Stimulated activated naive CD8-positive, alpha-beta T cell treated with anti-CD3 and anti-CD28 coated beads, Interleukin-15, amount 100 ng/mL, for 72 hours (primary cell): Measurements from ENCODE around the gene ITSN1.

Experiments
- ATAC-seq: fragments of 150-1000 bp; cut with Tn5 transposase; 2 replicates; pipeline ENCODE4 v1.10.0; 2021; ENCODE audit warnings: mild to moderate bottlenecking, moderate library complexity
- DNase-seq, 2 donors: peaks; one replicate each; pipeline ENCODE4 v3.0.0; 2021 to 2022
- H3K27ac Mint-ChIP-seq, 2 donors: one replicate each; pipeline ENCODE4 v1.8.0; 2022; ENCODE audit warnings: mild to moderate bottlenecking in 2 of 2, mixed read lengths in 2 of 2, moderate library complexity in 2 of 2
- H3K27me3 Mint-ChIP-seq: one replicate; pipeline ENCODE4 v1.8.0; 2022; ENCODE audit warnings: mixed read lengths
- H3K4me1 Mint-ChIP-seq: one replicate; pipeline ENCODE4 v1.8.0; 2022; ENCODE audit warnings: mild to moderate bottlenecking, mixed read lengths
- H3K4me3 Mint-ChIP-seq, 2 donors: one replicate each; pipeline ENCODE4 v1.8.0; 2022; ENCODE audit warnings: mild to moderate bottlenecking in 2 of 2, mixed read lengths in 2 of 2, moderate library complexity in 1 of 2
- H3K9me3 Mint-ChIP-seq, 2 donors: one replicate each; pipeline ENCODE4 v1.8.0; 2022; ENCODE audit warnings: mixed read lengths in 2 of 2

Gene ITSN1

GRCh38 chr21:33893917-33894316, 251.6 kb downstream of the ITSN1 start:
- Mint-ChIP-seq H3K4me3 (no peak overlapping the region), H3K9me3 (no peaks in the 10 kb centered on the region), H3K4me1 (peaks cover 12% of the 10 kb centered on the region), H3K27ac (no peak overlapping the region), H3K27me3 (no peaks in the 10 kb centered on the region)
- ATAC-seq: no peak
- no peak for DNase-seq

- Mint-ChIP-seq H3K4me3 (peak overlapping the region; percentile 77 to 85), H3K27ac (peak overlapping the region in 1 of 2 donors; percentile 94), H3K4me1 (peaks cover 12% of the 10 kb centered on the region), H3K27me3 (no peaks in the 10 kb centered on the region), H3K9me3 (no peaks in the 10 kb centered on the region)
- ATAC-seq (peak; percentile 98), DNase-seq (peak; percentile 62 to 73)
Observed at GRCh38 chr21:33894736-33895288, 252.5 kb downstream of the ITSN1 start.

- Mint-ChIP-seq H3K9me3 (no peaks in the 10 kb centered on the region), H3K4me3 (peak overlapping the region; percentile 77 to 85), H3K27me3 (no peaks in the 10 kb centered on the region), H3K4me1 (peaks cover 12% of the 10 kb centered on the region), H3K27ac (no peak overlapping the region)
- ATAC-seq (no peak), DNase-seq (no peak)
Observed at GRCh38 chr21:33895356-33895755, 253.1 kb downstream of the ITSN1 start.

- ATAC-seq (no peak), DNase-seq (no peak)
- peaks cover 16% of the 10 kb centered on the region for H3K4me1 Mint-ChIP-seq
- peak overlapping the region in 1 of 2 donors; percentile 24 for H3K27ac Mint-ChIP-seq
- no peaks in the 10 kb centered on the region for H3K27me3 Mint-ChIP-seq
- H3K9me3 Mint-ChIP-seq: no peaks in the 10 kb centered on the region
- no peak overlapping the region for H3K4me3 Mint-ChIP-seq
Observed at GRCh38 chr21:33896691-33897090, 254.4 kb downstream of the ITSN1 start.

GRCh38 chr21:33897098-33897497, 254.8 kb downstream of the ITSN1 start:
- ATAC-seq (no peak), DNase-seq (no peak)
- peaks cover 20% of the 10 kb centered on the region for H3K4me1 Mint-ChIP-seq
- no peaks in the 10 kb centered on the region for H3K27me3 Mint-ChIP-seq
- H3K9me3 Mint-ChIP-seq: no peaks in the 10 kb centered on the region
- H3K27ac Mint-ChIP-seq: peak overlapping the region in 1 of 2 donors; percentile 24
- no peak overlapping the region for H3K4me3 Mint-ChIP-seq

- H3K4me1 Mint-ChIP-seq: peaks cover 26% of the 10 kb centered on the region
- DNase-seq (no peak), ATAC-seq (no peak)
- H3K27ac Mint-ChIP-seq: no peak overlapping the region
- H3K4me3 Mint-ChIP-seq: no peak overlapping the region
- H3K9me3 Mint-ChIP-seq: no peaks in the 10 kb centered on the region
- no peaks in the 10 kb centered on the region for H3K27me3 Mint-ChIP-seq
Observed at GRCh38 chr21:33897739-33898138, 255.4 kb downstream of the ITSN1 start.

- ATAC-seq (no peak), DNase-seq (no peak)
- Mint-ChIP-seq H3K27ac (no peak overlapping the region), H3K4me1 (peaks cover 29% of the 10 kb centered on the region), H3K4me3 (no peak overlapping the region), H3K27me3 (no peaks in the 10 kb centered on the region), H3K9me3 (no peaks in the 10 kb centered on the region)
Observed at GRCh38 chr21:33898586-33898985, 256.3 kb downstream of the ITSN1 start.

GRCh38 chr21:33899199-33899598, 256.9 kb downstream of the ITSN1 start:
- no peak for DNase-seq
- no peaks in the 10 kb centered on the region for H3K9me3 Mint-ChIP-seq
- no peak overlapping the region for H3K4me3 Mint-ChIP-seq
- H3K27ac Mint-ChIP-seq: no peak overlapping the region
- H3K27me3 Mint-ChIP-seq: no peaks in the 10 kb centered on the region
- H3K4me1 Mint-ChIP-seq: peaks cover 29% of the 10 kb centered on the region
- no peak for ATAC-seq

GRCh38 chr21:33901412-33902288, 259.3 kb downstream of the ITSN1 start:
- Mint-ChIP-seq H3K27ac (peak overlapping the region in 1 of 2 donors; percentile 34), H3K9me3 (no peaks in the 10 kb centered on the region), H3K27me3 (no peaks in the 10 kb centered on the region), H3K4me1 (peaks cover 16% of the 10 kb centered on the region), H3K4me3 (no peak overlapping the region)
- DNase-seq (peak in 1 of 2 donors; percentile 18), ATAC-seq (peak; percentile 76)

- ATAC-seq (no peak), DNase-seq (no peak)
- Mint-ChIP-seq H3K27ac (peak overlapping the region in 1 of 2 donors; percentile 93), H3K4me3 (no peak overlapping the region), H3K27me3 (no peaks in the 10 kb centered on the region), H3K9me3 (no peaks in the 10 kb centered on the region), H3K4me1 (peaks cover 16% of the 10 kb centered on the region)
Observed at GRCh38 chr21:33902349-33902748, 260.0 kb downstream of the ITSN1 start.

- Mint-ChIP-seq H3K4me3 (no peak overlapping the region), H3K4me1 (peaks cover 22% of the 10 kb centered on the region), H3K27ac (no peak overlapping the region), H3K27me3 (no peaks in the 10 kb centered on the region), H3K9me3 (no peaks in the 10 kb centered on the region)
- no peak for ATAC-seq
- DNase-seq: no peak
Observed at GRCh38 chr21:33904041-33904440, 261.7 kb downstream of the ITSN1 start.

- H3K27ac Mint-ChIP-seq: no peak overlapping the region
- no peaks in the 10 kb centered on the region for H3K27me3 Mint-ChIP-seq
- H3K4me3 Mint-ChIP-seq: no peak overlapping the region
- ATAC-seq: peak; percentile 39
- H3K4me1 Mint-ChIP-seq: peaks cover 28% of the 10 kb centered on the region
- peak in 1 of 2 donors; percentile 26 for DNase-seq
- H3K9me3 Mint-ChIP-seq: no peaks in the 10 kb centered on the region
Observed at GRCh38 chr21:33908760-33909159, 266.5 kb downstream of the ITSN1 start.

GRCh38 chr21:33909756-33910155, 267.5 kb downstream of the ITSN1 start:
- no peak overlapping the region for H3K27ac Mint-ChIP-seq
- no peak for DNase-seq

GRCh38 chr21:33914188-33914587, 271.9 kb downstream of the ITSN1 start:
- no peaks in the 10 kb centered on the region for H3K27me3 Mint-ChIP-seq
- no peak overlapping the region for H3K27ac Mint-ChIP-seq
- no peaks in the 10 kb centered on the region for H3K9me3 Mint-ChIP-seq

More at GRCh38 chr21:33909756-33910155, 267.5 kb downstream of the ITSN1 start:
- no peaks in the 10 kb centered on the region for H3K27me3 Mint-ChIP-seq
- H3K4me1 Mint-ChIP-seq: peaks cover 37% of the 10 kb centered on the region
- no peak overlapping the region for H3K4me3 Mint-ChIP-seq
- no peaks in the 10 kb centered on the region for H3K9me3 Mint-ChIP-seq
- no peak for ATAC-seq

GRCh38 chr21:33915368-33916199, 273.3 kb downstream of the ITSN1 start, which contains the start of gene ATP5PO:
TSS of gene ATP5PO (minus strand) at chr21:33915804. CDS start at chr21:33915763, 41 bp downstream.
- peak; percentile 96 to 97 for DNase-seq
- Mint-ChIP-seq H3K4me3 (peak within 1 kb of the TSS; percentile 99), H3K4me1 (peaks cover 37% of the 10 kb centered on the region), H3K9me3 (no peaks in the 10 kb centered on the region), H3K27me3 (no peaks in the 10 kb centered on the region), H3K27ac (peak within 1 kb of the TSS; percentile 99)
- peak; percentile 100 for ATAC-seq

More at GRCh38 chr21:33914188-33914587, 271.9 kb downstream of the ITSN1 start:
- ATAC-seq (no peak), DNase-seq (no peak)
- peaks cover 48% of the 10 kb centered on the region for H3K4me1 Mint-ChIP-seq
- peak overlapping the region; percentile 99 for H3K4me3 Mint-ChIP-seq
